Upper lobe of left lung (tissue), 6 donors: Measurements from ENCODE around the gene ST7. TPM values are rescaled to one million over a fixed set of nuclear protein-coding genes. Genes with fewer than 3 reads are reported as not detected.

Experiments
- ATAC-seq, 2 donors: fragments of 200-7000 bp; cut with Tn5 transposase; one replicate each; pipeline ENCODE4 v1.9.1; 2022; ENCODE audit warnings: mild to moderate bottlenecking in 2 of 2, moderate library complexity in 2 of 2; ENCODE audit not compliant: low FRiP score in 2 of 2
- DNase-seq, 2 donors: peaks; one replicate each; pipeline ENCODE4 v3.0.0-alpha.2; 2019 to 2020
- H3K27ac ChIP-seq, 4 donors: fragments of 200-600 bp; sonication (generic); one replicate each; pipeline ENCODE4 v1.5.1; 2016 to 2019
- H3K27me3 ChIP-seq, 4 donors: fragments of 200-600 bp; sonication (generic); one replicate each; pipeline ENCODE4 v1.5.1; 2017 to 2019
- H3K36me3 ChIP-seq, 4 donors: fragments of 200-600 bp; sonication (generic); one replicate each; pipeline ENCODE4 v1.5.1; 2016 to 2019
- H3K4me1 ChIP-seq, 4 donors: fragments of 200-600 bp; sonication (generic); one replicate each; pipeline ENCODE4 v1.5.1; 2018 to 2019
- H3K4me3 ChIP-seq, 4 donors: fragments of 200-600 bp; sonication (generic); one replicate each; pipeline ENCODE4 v1.5.1; 2017 to 2019; ENCODE audit warnings: mild to moderate bottlenecking in 2 of 4, moderate library complexity in 1 of 4
- H3K9me3 ChIP-seq, 4 donors: fragments of 200-600 bp; sonication (generic); one replicate each; pipeline ENCODE4 v1.5.1; 2018 to 2019
- EP300 ChIP-seq, 4 donors: sonication (generic); formaldehyde crosslinking; IDR thresholded peaks; one replicate each; pipeline ENCODE4 v1.5.1; 2017; ENCODE audit warnings: antibody characterized with exemption in 4 of 4, control low read depth in 2 of 4
- POLR2A ChIP-seq, 4 donors: fragments of 450-650 bp; IDR thresholded peaks; one replicate each; pipeline ENCODE4 v1.5.1; 2016 to 2017; ENCODE audit warnings: antibody characterized with exemption in 4 of 4, mild to moderate bottlenecking in 2 of 4
- POLR2AphosphoS5 ChIP-seq, 2 donors: sonication (generic); formaldehyde crosslinking; IDR thresholded peaks; one replicate each; pipeline ENCODE4 v1.5.1; 2017; ENCODE audit warnings: antibody characterized with exemption in 2 of 2
- WGBS, 2 donors: methylation state at CpG; one replicate each; pipeline ENCODE4 v1.1.5; 2017 to 2018; 5-methylcytosine and 5-hydroxymethylcytosine counted together
- total RNA-seq, 6 donors: library from RNA; depleted of rRNA in 4 of 6; stranded (reverse); fragments of >200 nt in 4 of 6; gene quantifications; one replicate each; pipeline versions ENCODE4 v1.1.0 to v1.2.1, GENCODE V29; 2016 to 2021
- TF ChIP-seq, protein P1 (sequence below), 6 experiments: fragments of 450-650 bp in 4 of 6; fragments of 200-600 bp in 2 of 6; sonication (generic) in 2 of 6; IDR thresholded peaks; one replicate each; pipeline ENCODE4 v1.5.1; 2016 to 2019; ENCODE audit warnings: antibody characterized with exemption in 6 of 6
- donor health status: DM: no; HTN: no; CAD: no; lungs with moderate emphysema.
- donor health status: DM: no; HTN: yes; CAD: no; lungs with severe emphysema.

ST7 gene
- total RNA-seq, 6 donors from 2014 or later: 36.0 to 135 (median 73.4) TPM

DNA sequence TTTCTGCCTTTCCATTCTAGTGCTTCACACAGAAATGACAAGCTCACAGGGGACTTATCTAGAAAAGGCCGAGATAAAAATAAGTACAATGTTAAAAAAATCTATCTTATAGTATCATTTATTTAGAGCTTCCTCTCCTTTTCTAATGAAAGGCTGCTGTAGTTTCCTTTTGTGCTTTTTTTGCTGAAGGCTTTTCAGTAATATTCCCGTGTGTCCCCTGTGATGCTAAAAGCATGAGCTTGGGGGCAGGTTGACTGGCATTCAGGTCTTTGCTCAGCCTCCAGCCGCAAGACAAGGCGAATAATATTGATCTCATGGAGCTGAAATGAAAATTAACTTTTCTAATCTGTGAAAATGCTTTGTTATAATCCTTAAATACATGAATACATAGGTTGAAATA lies 143.0 kb downstream of the ST7 start:
- Histone ChIP-seq H3K4me3 (no peak overlapping the region), H3K27ac (no peak overlapping the region), H3K36me3 (no peaks in the 10 kb centered on the region), H3K4me1 (peaks cover 5 to 16% (median 11%) of the 10 kb centered on the region in 4 donors), H3K27me3 (no peaks in the 10 kb centered on the region), H3K9me3 (no peaks in the 10 kb centered on the region)
- ATAC-seq (no peak), DNase-seq (no peak)
- no peak for TF ChIP-seq EP300 (IDR thresholded peaks at IDR 0.05)
- TF ChIP-seq POLR2AphosphoS5 (IDR thresholded peaks at IDR 0.05): no peak
- no peak for TF ChIP-seq POLR2A (IDR thresholded peaks at IDR 0.05)
- TF ChIP-seq, protein P1, sequence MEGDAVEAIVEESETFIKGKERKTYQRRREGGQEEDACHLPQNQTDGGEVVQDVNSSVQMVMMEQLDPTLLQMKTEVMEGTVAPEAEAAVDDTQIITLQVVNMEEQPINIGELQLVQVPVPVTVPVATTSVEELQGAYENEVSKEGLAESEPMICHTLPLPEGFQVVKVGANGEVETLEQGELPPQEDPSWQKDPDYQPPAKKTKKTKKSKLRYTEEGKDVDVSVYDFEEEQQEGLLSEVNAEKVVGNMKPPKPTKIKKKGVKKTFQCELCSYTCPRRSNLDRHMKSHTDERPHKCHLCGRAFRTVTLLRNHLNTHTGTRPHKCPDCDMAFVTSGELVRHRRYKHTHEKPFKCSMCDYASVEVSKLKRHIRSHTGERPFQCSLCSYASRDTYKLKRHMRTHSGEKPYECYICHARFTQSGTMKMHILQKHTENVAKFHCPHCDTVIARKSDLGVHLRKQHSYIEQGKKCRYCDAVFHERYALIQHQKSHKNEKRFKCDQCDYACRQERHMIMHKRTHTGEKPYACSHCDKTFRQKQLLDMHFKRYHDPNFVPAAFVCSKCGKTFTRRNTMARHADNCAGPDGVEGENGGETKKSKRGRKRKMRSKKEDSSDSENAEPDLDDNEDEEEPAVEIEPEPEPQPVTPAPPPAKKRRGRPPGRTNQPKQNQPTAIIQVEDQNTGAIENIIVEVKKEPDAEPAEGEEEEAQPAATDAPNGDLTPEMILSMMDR (IDR thresholded peaks at IDR 0.05): no peak
- 81 to 86% methylated on average over 4 of the region's 4 CpGs for WGBS, 2 donors

DNA sequence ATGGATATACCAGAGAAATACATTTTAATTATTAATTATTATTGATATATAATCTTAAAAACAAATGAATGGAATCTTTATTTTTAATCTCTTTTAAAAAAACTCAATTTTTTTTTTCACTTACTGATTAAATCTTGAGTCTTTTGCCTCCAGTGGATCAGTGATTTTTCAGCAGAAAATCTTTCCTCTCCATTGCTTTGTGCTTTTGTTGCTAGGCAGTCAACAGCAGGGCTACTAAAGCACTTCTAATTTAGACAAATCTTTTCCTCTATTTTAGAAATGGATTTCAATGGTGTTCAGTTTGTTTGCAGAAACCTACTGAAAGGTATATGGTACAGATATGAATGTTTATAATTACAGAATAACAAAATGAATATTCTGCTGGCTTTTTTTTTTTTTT lies 143.6 kb downstream of the ST7 start:
- Histone ChIP-seq H3K27me3 (no peaks in the 10 kb centered on the region), H3K4me3 (no peak overlapping the region), H3K4me1 (peaks cover 3 to 11% (median 6%) of the 10 kb centered on the region in 4 donors), H3K9me3 (no peaks in the 10 kb centered on the region), H3K36me3 (no peaks in the 10 kb centered on the region), H3K27ac (no peak overlapping the region)
- TF ChIP-seq, protein P1 (IDR thresholded peaks at IDR 0.05): no peak
- TF ChIP-seq POLR2AphosphoS5 (IDR thresholded peaks at IDR 0.05) (no peak), POLR2A (IDR thresholded peaks at IDR 0.05) (no peak), EP300 (IDR thresholded peaks at IDR 0.05) (no peak)
- ATAC-seq (no peak), DNase-seq (no peak)

DNA sequence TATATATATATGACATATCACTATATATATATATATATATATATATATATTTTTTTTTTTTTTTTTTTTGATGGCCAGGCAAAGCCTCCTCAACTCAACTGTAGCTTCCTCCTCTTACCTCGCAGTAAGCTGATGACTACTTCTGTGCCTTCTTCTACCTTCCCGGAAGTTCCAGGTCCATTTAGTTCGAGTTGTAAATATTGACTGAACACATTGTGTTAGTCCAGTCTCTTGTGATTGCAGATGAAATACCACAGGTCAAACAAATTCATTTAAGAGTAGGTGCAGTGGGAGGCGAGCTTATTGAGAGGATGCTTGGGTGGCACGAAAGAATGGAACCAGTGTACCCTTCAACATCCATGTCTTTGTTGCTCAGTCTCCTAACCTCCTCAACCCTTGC lies 144.6 kb downstream of the ST7 start:
- Histone ChIP-seq H3K9me3 (no peaks in the 10 kb centered on the region), H3K36me3 (no peaks in the 10 kb centered on the region), H3K4me3 (no peak overlapping the region), H3K4me1 (peaks cover 0 to 8% (median 6%) of the 10 kb centered on the region in 4 donors), H3K27ac (no peak overlapping the region), H3K27me3 (no peaks in the 10 kb centered on the region)
- no peak for ATAC-seq
- 65 to 69% methylated on average over 5 of the region's 5 CpGs for WGBS, 2 donors
- peak in 1 of 4 donors; percentile 45 for TF ChIP-seq EP300 (IDR thresholded peaks at IDR 0.05)
- TF ChIP-seq POLR2A (IDR thresholded peaks at IDR 0.05): no peak
- no peak for DNase-seq

DNA sequence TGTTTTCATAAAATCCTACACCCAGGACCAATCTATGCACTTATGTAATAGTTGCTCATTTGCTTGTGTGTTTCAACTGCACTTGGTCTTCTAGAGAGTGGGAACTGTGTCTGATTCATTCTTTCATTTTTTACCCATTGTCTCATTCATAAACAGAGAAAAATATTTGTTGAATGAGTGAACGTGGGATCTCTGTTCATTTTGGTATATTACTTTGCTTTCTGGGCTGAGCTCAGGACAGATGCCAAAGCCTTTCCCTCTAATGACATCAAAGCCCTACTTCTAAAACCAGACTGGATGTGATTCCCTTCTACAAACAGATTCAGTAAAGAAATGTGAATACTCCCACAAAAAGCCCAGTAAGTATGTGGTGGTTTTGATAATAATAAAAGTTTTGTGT lies 145.2 kb downstream of the ST7 start:
- no peaks in the 10 kb centered on the region for H3K9me3 ChIP-seq
- ATAC-seq (peak in 1 of 2 donors; percentile 87), DNase-seq (no peak)
- no peak overlapping the region for H3K4me3 ChIP-seq
- H3K27ac ChIP-seq: no peak overlapping the region
- H3K27me3 ChIP-seq: no peaks in the 10 kb centered on the region
- H3K4me1 ChIP-seq: peaks cover 0 to 8% (median 6%) of the 10 kb centered on the region in 4 donors
- no peaks in the 10 kb centered on the region for H3K36me3 ChIP-seq
- TF ChIP-seq EP300 (IDR thresholded peaks at IDR 0.05) (no peak), POLR2A (IDR thresholded peaks at IDR 0.05) (no peak), POLR2AphosphoS5 (IDR thresholded peaks at IDR 0.05) (no peak)
- TF ChIP-seq, protein P1 (IDR thresholded peaks at IDR 0.05): no peak
- WGBS, 2 donors: 40 to 49% methylated on average over 1 of the region's 1 CpG

DNA sequence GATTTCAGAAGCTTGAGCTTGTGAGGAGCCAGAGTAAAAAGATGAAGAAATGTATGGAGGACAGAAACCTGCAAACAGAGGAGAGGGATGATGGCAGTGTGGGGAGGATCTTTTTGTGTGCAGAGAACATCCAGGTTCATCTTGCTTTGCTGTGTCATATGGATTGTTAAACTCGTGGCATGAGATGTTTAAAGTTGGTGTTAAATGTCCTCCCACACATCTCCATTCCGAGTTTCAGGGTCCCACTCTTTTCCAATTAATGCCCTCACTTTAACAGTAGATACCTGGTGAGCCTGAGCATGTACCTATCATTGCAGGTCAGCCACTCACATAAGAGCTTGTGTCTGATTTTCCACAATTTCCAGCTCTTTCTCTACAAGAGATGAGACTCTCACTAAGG lies 147.7 kb downstream of the ST7 start:
- H3K27ac ChIP-seq: no peak overlapping the region
- 87 to 94% methylated on average over 2 of the region's 2 CpGs for WGBS, 2 donors
- TF ChIP-seq POLR2A (IDR thresholded peaks at IDR 0.05) (no peak), EP300 (IDR thresholded peaks at IDR 0.05) (no peak), POLR2AphosphoS5 (IDR thresholded peaks at IDR 0.05) (no peak)
- TF ChIP-seq, protein P1 (IDR thresholded peaks at IDR 0.05): no peak

More for the DNA sequence above, 147.7 kb downstream of the ST7 start:
- no peak overlapping the region for H3K4me3 ChIP-seq
- DNase-seq (no peak), ATAC-seq (no peak)
- no peaks in the 10 kb centered on the region for H3K9me3 ChIP-seq
- peaks cover 0 to 8% (median 6%) of the 10 kb centered on the region in 4 donors for H3K4me1 ChIP-seq
- H3K27me3 ChIP-seq: no peaks in the 10 kb centered on the region
- no peaks in the 10 kb centered on the region for H3K36me3 ChIP-seq
